GM18867 (cell line): Measurements from ENCODE around the gene IL21.

Source experiments
- ATAC-seq: cut with Tn5 transposase; IDR thresholded peaks from one replicate; pipeline ENCODE4 v1.9.1; 2021; ENCODE audit warnings: mild to moderate bottlenecking, moderate library complexity; ENCODE audit not compliant: unreplicated experiment

IL21 gene

GRCh38 chr4:122635205-122635604, 14.3 kb upstream of the IL21 start:
- peak; percentile 67 for ATAC-seq

- no peak for ATAC-seq
Observed at GRCh38 chr4:122633211-122633610, 12.3 kb upstream of the IL21 start.

GRCh38 chr4:122632396-122633143, 11.7 kb upstream of the IL21 start:
- ATAC-seq = peak; percentile 76

- ATAC-seq = no peak
Observed at GRCh38 chr4:122625156-122625555, 4.3 kb upstream of the IL21 start.

- no peak for ATAC-seq
Observed at GRCh38 chr4:122624205-122624604, 3.3 kb upstream of the IL21 start.

GRCh38 chr4:122623637-122624166, 2.8 kb upstream of the IL21 start:
- ATAC-seq = no peak

- ATAC-seq = no peak
Observed at GRCh38 chr4:122622400-122622799, 1.5 kb upstream of the IL21 start.

- ATAC-seq = no peak
Observed at GRCh38 chr4:122619611-122620010, 1.3 kb downstream of the IL21 start.

GRCh38 chr4:122617597-122618593, 3.0 kb downstream of the IL21 start:
- ATAC-seq = no peak

- peak; percentile 63 for ATAC-seq
Observed at GRCh38 chr4:122616915-122617596, 3.8 kb downstream of the IL21 start.

- no peak for ATAC-seq
Observed at GRCh38 chr4:122614621-122615020, 6.2 kb downstream of the IL21 start.

- ATAC-seq = no peak
Observed at GRCh38 chr4:122612540-122612939, 8.3 kb downstream of the IL21 start.

- ATAC-seq = no peak
Observed at GRCh38 chr4:122606364-122607043, 14.4 kb downstream of the IL21 start.

- no peak for ATAC-seq
Observed at GRCh38 chr4:122604146-122604545, 16.7 kb downstream of the IL21 start.

GRCh38 chr4:122603156-122603574, 17.7 kb downstream of the IL21 start:
- no peak for ATAC-seq

GRCh38 chr4:122602277-122603142, 18.4 kb downstream of the IL21 start:
- ATAC-seq = peak; percentile 89

GRCh38 chr4:122591196-122591595, 29.7 kb downstream of the IL21 start:
- ATAC-seq = no peak

- no peak for ATAC-seq
Observed at GRCh38 chr4:122588453-122589238, 32.2 kb downstream of the IL21 start.

- ATAC-seq = no peak
Observed at GRCh38 chr4:122584519-122584918, 36.3 kb downstream of the IL21 start.
